ENCODE measurements around the gene FGF3. TPM values are rescaled to one million over a fixed set of nuclear protein-coding genes. Genes with fewer than 3 reads are reported as not detected.

Gene FGF3
- total and polyA plus RNA-seq, 8 donors, result not detected

DNA sequence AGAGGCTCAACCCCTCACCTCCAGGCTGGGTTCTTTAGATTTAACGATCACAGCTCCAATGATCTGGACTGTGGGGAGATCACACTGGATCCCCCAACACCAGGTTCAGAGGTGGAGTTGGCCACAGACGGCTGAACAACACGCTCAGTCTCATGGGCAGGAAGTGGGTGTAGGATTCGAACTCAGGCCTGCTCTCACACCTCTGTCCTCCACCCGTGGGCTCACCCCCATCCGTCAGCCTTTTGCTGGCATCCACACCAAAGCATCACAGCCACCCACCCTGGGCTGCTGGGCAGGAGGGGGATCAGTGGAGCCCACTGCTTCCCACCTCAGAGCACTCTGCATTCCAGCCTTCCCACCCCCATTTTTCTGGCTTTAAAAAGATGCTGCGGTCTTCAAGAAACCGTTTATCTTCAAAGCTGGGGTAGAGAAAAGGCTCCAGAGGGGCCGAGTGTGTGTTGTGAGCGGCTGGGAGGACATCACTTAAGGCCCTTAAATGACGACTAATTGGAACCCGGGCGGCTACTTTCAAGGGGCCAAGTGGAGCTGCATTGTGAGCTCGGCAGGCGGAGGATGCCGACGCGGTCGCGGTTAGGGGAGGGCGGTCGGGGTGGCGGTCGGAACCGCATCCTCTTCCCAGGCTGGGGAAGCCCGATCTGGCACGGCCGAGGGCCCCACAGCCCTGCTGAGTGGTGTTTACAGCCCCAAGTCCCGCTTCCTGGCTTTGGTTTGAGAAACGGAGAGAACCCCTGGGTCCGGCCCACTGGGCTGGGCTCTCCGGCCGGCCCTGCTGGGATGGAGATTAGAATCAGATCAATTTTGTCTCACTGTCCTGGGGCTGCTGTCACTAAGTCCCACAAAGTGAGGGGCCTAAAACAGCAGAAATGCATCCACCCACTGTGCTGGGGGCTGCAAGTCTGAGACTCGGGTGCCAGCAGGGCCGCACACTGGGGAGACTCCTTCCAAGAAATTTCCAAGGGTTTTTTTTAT is 15.9 kb upstream of the FGF3 start:
- FAIRE-seq (no peak), ATAC-seq (no peak), DNase-seq (no peak)
- no peak overlapping the region for H3K27ac ChIP-seq
- no peak overlapping the region for H3K4me3 ChIP-seq
- intact Hi-C loops (cut with DNase I), result no loop called here
- H3K9me3 ChIP-seq, result no peaks in the 10 kb centered on the region
- TF ChIP-seq, protein P1, sequence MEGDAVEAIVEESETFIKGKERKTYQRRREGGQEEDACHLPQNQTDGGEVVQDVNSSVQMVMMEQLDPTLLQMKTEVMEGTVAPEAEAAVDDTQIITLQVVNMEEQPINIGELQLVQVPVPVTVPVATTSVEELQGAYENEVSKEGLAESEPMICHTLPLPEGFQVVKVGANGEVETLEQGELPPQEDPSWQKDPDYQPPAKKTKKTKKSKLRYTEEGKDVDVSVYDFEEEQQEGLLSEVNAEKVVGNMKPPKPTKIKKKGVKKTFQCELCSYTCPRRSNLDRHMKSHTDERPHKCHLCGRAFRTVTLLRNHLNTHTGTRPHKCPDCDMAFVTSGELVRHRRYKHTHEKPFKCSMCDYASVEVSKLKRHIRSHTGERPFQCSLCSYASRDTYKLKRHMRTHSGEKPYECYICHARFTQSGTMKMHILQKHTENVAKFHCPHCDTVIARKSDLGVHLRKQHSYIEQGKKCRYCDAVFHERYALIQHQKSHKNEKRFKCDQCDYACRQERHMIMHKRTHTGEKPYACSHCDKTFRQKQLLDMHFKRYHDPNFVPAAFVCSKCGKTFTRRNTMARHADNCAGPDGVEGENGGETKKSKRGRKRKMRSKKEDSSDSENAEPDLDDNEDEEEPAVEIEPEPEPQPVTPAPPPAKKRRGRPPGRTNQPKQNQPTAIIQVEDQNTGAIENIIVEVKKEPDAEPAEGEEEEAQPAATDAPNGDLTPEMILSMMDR (IDR thresholded peaks at IDR 0.05), result no peak
- no peaks in the 10 kb centered on the region for H3K27me3 ChIP-seq
- no peaks in the 10 kb centered on the region for H3K4me1 ChIP-seq
- no peaks in the 10 kb centered on the region for H3K36me3 ChIP-seq
- WGBS, 2 donors, result 47 to 51% methylated on average over 35 of the region's 35 CpGs

DNA sequence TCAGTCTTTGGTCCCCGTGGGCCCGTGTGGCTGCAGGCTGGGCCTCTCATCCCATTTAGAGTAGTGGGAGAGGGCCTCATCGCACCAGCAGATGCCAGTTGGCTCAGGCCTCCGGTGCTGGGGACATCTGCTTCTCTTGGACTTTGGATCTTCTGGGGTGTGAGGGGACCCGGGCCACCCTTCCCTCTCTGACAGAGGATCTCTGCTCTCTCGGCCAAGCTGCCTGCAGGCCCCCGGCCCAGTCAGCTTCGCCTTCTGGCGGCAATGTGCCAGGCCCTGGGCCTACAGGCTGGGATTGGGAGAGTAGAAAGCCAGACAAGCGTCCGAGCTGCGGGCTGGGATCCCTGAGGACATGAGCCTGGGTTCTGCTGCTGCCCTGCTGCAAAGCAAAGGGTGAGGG is 15.0 kb upstream of the FGF3 start:
- FAIRE-seq (no peak), DNase-seq (no peak), ATAC-seq (no peak)
- TF ChIP-seq, protein P1 (IDR thresholded peaks at IDR 0.05), result no peak
- Histone ChIP-seq H3K27ac (no peak overlapping the region), H3K4me1 (no peaks in the 10 kb centered on the region), H3K9me3 (no peaks in the 10 kb centered on the region), H3K36me3 (no peaks in the 10 kb centered on the region), H3K27me3 (no peaks in the 10 kb centered on the region), H3K4me3 (no peak overlapping the region)
- WGBS, 2 donors, result 71 to 81% methylated on average over 12 of the region's 12 CpGs
- intact Hi-C loops (cut with DNase I), result no loop called here

DNA sequence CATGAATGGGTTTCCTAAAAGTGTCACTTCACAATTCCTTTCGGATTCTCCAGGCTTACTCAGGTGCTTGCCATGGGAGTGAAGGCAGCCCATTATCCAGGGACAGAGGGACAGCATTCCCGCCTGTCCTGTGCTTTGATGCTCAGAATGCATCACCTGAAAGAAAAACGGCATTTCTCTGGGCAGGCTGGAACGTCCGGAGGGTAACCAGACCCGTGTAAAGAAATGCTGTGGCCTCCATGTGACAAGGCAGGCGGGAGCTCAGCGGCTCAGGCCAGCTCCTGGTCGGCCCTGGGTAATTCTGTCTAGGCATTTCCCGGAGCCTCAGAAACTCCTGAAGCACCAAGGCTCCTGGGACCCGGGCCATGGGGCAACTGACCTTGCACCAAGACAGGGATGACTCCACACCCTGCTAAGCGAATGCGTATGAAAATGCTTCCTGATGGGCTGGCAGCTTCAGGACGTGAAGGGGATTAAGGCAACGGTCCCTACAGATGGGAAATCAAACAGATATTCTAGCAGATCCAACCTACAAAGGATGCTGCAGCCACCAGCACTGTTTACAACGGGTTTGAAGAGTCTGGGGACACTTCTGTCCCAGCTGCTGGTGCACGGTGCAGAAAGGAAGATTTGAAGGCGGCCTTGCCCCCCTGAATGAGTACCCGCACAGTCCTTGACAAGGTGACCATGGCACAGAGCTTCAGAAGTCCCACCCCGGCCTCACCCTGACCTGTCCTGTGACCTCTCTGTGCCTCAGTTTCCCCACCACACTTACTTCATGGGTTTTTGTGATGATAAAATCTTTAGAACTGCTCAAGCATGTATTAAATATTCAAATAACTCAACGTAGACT is 13.6 kb upstream of the FGF3 start:
- TF ChIP-seq, protein P1 (IDR thresholded peaks at IDR 0.05), result no peak
- no peak overlapping the region for H3K4me3 ChIP-seq
- ATAC-seq (no peak), DNase-seq (no peak), FAIRE-seq (no peak)
- H3K9me3 ChIP-seq, result no peaks in the 10 kb centered on the region
- 30 to 33% methylated on average over 21 of the region's 21 CpGs for WGBS, 2 donors
- no peak overlapping the region for H3K27ac ChIP-seq
- H3K27me3 ChIP-seq, result no peaks in the 10 kb centered on the region
- intact Hi-C loops (cut with DNase I), result no loop called here
- H3K4me1 ChIP-seq, result no peaks in the 10 kb centered on the region
- no peaks in the 10 kb centered on the region for H3K36me3 ChIP-seq

DNA sequence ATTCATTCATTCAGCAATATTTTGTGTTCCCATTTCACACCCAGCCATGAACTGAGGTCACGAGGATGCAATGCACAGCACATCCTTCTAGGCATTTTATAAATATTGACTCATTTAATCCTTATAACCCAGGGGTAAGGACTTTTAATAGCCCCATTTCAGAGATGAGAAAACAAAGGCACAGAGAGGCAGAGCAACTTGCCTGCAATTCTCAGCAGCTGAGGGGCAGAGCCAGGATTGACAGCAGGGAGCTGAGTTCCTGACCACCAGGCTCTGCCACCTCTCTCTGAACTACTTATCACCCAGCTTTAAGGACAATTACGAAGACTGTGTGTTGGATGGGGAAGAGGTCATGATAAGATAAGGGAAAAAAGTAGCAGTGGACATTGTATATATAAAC is 12.8 kb upstream of the FGF3 start:
- H3K27ac ChIP-seq, result no peak overlapping the region
- WGBS, 2 donors, result 45 to 55% methylated on average over 2 of the region's 2 CpGs
- TF ChIP-seq, protein P1 (IDR thresholded peaks at IDR 0.05), result no peak
- no peaks in the 10 kb centered on the region for H3K27me3 ChIP-seq
- H3K4me1 ChIP-seq, result no peaks in the 10 kb centered on the region
- no peaks in the 10 kb centered on the region for H3K9me3 ChIP-seq
- no peak for ATAC-seq
- H3K4me3 ChIP-seq, result no peak overlapping the region
- no peak for DNase-seq
- intact Hi-C loops (cut with DNase I), result no loop called here
- no peak for FAIRE-seq
- H3K36me3 ChIP-seq, result no peaks in the 10 kb centered on the region
